ENCODE results near the gene CT45A8.
"Not testable (repeated sequence)": the region's sequence is repeated elsewhere in the genome, so short reads cannot be mapped to it uniquely, and the experiment has no call there.

The CT45A8 gene

GRCh38 chrX:135854438-135854837 lies at the start of gene CT45A8:
Gene CT45A8 (minus strand): TSS chrX:135854538. CDS start chrX:135850783, 3,755 bp downstream.
- ATAC-seq (replicated peaks; ENCODE audit: extremely low read depth, poor library complexity, severe bottlenecking); H3K4me3 Mint-ChIP-seq; H3K4me1 Mint-ChIP-seq; H3K27ac Mint-ChIP-seq (ENCODE audit: low read depth); DNase-seq (ENCODE audit: low spot score in 2 of 2); H3K9me3 Mint-ChIP-seq; H3K27me3 Mint-ChIP-seq; H3K36me3 Mint-ChIP-seq (ENCODE audit: insufficient read depth): not testable (repeated sequence)

- ATAC-seq (replicated peaks; ENCODE audit: extremely low read depth, poor library complexity, severe bottlenecking): peak; percentile 54
- H3K27me3 Mint-ChIP-seq: no peaks in the 10 kb centered on the region
- peak within 1 kb of the TSS; percentile 70 for H3K4me3 Mint-ChIP-seq
- DNase-seq (ENCODE audit: low spot score in 2 of 2): no peak
- H3K4me1 Mint-ChIP-seq: no peaks in the 10 kb centered on the region
- no peaks in the 10 kb centered on the region for H3K9me3 Mint-ChIP-seq
- no peak within 1 kb of the TSS for H3K27ac Mint-ChIP-seq (ENCODE audit: low read depth)
- peaks cover 6% of the 10 kb centered on the region for H3K36me3 Mint-ChIP-seq (ENCODE audit: insufficient read depth)
Measured at GRCh38 chrX:135893294-135893817, 39.0 kb upstream of the CT45A8 start, which contains the start of the genes CT45A10 and SAGE1. Gene CT45A10 (minus strand): TSS chrX:135893444. CDS start chrX:135885344, 8,100 bp downstream. Gene SAGE1 (plus strand): TSS chrX:135893716. CDS start chrX:135896243, 2,527 bp downstream.

DNA sequence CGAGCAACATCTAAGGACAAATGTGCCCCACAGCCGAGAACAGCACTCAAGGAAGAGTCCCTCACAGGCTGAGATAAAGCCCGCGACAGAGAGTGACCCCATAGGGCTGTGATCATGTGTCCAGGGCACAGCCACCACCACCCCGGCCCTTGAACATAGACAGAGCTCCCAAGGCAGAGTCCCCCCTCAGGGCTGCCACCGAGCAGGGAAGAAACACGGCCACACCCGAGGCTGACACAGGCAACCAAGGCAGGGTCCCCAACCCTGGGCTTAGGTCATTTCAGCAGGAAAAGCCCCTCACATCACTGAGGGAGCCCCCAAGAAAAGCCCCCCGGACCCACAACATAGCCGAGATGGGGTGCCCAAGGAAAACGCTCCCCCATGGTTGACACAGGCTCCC lies 38.4 kb upstream of the CT45A8 start:
- H3K27me3 Mint-ChIP-seq: no peaks in the 10 kb centered on the region
- peaks cover 6% of the 10 kb centered on the region for H3K36me3 Mint-ChIP-seq (ENCODE audit: insufficient read depth)
- H3K4me1 Mint-ChIP-seq: no peaks in the 10 kb centered on the region
- no peak overlapping the region for H3K27ac Mint-ChIP-seq (ENCODE audit: low read depth)
- peak overlapping the region; percentile 70 for H3K4me3 Mint-ChIP-seq
- no peaks in the 10 kb centered on the region for H3K9me3 Mint-ChIP-seq
- no peak for DNase-seq (ENCODE audit: low spot score in 2 of 2)
- ATAC-seq (replicated peaks; ENCODE audit: extremely low read depth, poor library complexity, severe bottlenecking): no peak

DNA sequence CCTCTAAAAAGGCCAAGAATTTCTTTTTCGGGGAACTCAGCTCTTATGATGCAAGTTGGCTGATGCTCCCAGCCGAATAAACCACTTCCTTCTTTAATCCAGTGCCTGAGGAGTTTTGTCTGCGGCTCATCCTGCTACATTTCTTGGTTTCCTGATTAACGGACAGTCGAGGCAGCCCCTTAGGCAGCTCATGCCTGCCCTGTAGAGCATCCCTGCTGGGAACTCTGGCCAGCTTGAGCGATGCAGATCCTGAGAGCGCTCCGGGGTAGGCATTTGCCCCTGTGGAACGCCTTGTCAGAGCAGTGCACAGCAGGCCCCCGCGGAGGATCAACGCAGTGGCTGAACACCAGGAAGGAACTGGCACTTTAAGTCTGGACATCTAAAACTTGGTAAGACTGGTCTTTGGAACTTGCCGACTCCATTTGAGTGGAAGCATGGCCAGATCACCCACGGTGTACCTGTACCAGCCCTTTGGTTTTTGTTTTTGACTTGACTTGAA lies 35.8 kb upstream of the CT45A8 start:
- H3K36me3 Mint-ChIP-seq (ENCODE audit: insufficient read depth): peaks cover 6% of the 10 kb centered on the region
- DNase-seq (ENCODE audit: low spot score in 2 of 2): no peak
- no peaks in the 10 kb centered on the region for H3K27me3 Mint-ChIP-seq
- H3K27ac Mint-ChIP-seq (ENCODE audit: low read depth): no peak overlapping the region
- ATAC-seq (replicated peaks; ENCODE audit: extremely low read depth, poor library complexity, severe bottlenecking): no peak
- H3K4me1 Mint-ChIP-seq: no peaks in the 10 kb centered on the region
- no peaks in the 10 kb centered on the region for H3K9me3 Mint-ChIP-seq
- H3K4me3 Mint-ChIP-seq: no peak overlapping the region

- not testable (repeated sequence) for H3K9me3 Mint-ChIP-seq; H3K27me3 Mint-ChIP-seq; DNase-seq (ENCODE audit: low spot score in 2 of 2)
Measured at GRCh38 chrX:135888976-135889375, 34.6 kb upstream of the CT45A8 start.

DNA sequence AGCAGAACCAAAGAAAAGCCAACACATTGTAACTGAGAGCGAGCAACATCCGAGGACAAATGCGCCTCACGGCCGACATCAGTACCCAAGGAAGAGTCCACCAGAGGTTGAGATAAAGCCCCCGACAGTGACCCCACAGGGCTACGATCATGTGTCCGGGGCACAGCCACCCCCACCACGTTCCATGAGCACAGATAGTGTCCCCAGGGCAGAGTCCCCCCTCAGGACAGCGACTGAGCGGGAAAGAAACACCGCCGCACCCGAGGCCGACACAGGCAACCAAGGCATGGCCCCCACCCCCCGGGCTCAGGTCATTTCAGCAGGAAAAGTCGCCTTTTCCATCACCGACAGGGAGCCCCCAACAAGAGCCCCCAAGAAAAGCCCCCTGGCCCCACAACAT lies 33.9 kb upstream of the CT45A8 start:
- H3K9me3 Mint-ChIP-seq; H3K27ac Mint-ChIP-seq (ENCODE audit: low read depth); H3K27me3 Mint-ChIP-seq; H3K4me3 Mint-ChIP-seq; H3K4me1 Mint-ChIP-seq; H3K36me3 Mint-ChIP-seq (ENCODE audit: insufficient read depth); ATAC-seq (replicated peaks; ENCODE audit: extremely low read depth, poor library complexity, severe bottlenecking); DNase-seq (ENCODE audit: low spot score in 2 of 2): not testable (repeated sequence)

More at GRCh38 chrX:135888976-135889375, 34.6 kb upstream of the CT45A8 start:
- not testable (repeated sequence) for H3K27ac Mint-ChIP-seq (ENCODE audit: low read depth); H3K4me3 Mint-ChIP-seq; H3K4me1 Mint-ChIP-seq; ATAC-seq (replicated peaks; ENCODE audit: extremely low read depth, poor library complexity, severe bottlenecking); H3K36me3 Mint-ChIP-seq (ENCODE audit: insufficient read depth)

DNA sequence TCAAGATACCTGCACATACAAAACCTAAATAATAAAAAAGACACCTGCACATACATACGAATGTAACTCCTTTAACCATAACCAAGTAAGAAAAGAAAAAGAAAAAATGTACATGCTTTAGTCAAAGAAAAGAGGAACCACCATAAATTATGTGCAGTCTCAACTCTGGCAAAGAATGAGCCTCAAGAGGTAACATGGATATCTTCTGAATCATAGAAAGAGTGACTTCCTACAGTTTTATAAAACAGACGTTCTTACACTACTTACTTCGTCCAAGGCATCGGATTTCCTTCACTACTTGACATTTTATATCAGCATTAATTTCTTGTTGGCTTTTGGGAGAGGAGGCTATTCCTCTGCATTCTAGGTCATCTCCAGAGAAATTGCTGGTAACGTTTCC lies 28.4 kb upstream of the CT45A8 start:
- H3K36me3 Mint-ChIP-seq (ENCODE audit: insufficient read depth); ATAC-seq (replicated peaks; ENCODE audit: extremely low read depth, poor library complexity, severe bottlenecking); DNase-seq (ENCODE audit: low spot score in 2 of 2); H3K4me3 Mint-ChIP-seq; H3K9me3 Mint-ChIP-seq; H3K4me1 Mint-ChIP-seq; H3K27me3 Mint-ChIP-seq; H3K27ac Mint-ChIP-seq (ENCODE audit: low read depth): not testable (repeated sequence)

DNA sequence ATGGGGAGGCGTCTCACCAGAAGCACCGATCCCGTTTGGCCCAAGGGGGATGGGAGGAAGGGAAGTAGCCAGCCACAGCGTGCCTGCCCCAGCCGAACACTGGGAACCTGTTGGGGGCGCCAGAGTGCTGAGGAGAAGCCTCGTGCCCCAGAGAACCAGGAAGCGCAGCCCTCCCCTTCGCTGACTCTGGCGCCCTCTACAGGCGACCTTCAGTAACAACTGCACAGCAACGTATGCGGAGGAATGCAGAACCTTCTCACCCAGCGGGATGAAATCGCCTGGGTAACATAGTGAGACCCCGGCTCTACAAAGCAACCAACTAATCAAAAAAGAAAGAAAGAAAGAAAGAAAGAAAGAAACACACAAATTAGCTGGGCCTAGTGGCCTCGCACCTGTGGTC lies 17.4 kb upstream of the CT45A8 start, which contains the start of gene CT45A9:
Gene CT45A9, minus strand, starts transcription at position 101 of the 400 bp plus-strand sequence. CDS start 3,751 bp downstream, outside the sequence.
- not testable (repeated sequence) for H3K27me3 Mint-ChIP-seq; H3K27ac Mint-ChIP-seq (ENCODE audit: low read depth); H3K4me3 Mint-ChIP-seq; H3K36me3 Mint-ChIP-seq (ENCODE audit: insufficient read depth); DNase-seq (ENCODE audit: low spot score in 2 of 2); H3K4me1 Mint-ChIP-seq; ATAC-seq (replicated peaks; ENCODE audit: extremely low read depth, poor library complexity, severe bottlenecking); H3K9me3 Mint-ChIP-seq

DNA sequence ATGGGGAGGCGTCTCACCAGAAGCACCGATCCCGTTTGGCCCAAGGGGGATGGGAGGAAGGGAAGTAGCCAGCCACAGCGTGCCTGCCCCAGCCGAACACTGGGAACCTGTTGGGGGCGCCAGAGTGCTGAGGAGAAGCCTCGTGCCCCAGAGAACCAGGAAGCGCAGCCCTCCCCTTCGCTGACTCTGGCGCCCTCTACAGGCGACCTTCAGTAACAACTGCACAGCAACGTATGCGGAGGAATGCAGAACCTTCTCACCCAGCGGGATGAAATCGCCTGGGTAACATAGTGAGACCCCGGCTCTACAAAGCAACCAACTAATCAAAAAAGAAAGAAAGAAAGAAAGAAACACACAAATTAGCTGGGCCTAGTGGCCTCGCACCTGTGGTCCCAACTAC lies 17.2 kb downstream of the CT45A8 start, which contains the start of gene CT45A7:
Gene CT45A7, minus strand, starts transcription at position 101 of the 400 bp plus-strand sequence. CDS start 3,747 bp downstream, outside the sequence.
- not testable (repeated sequence) for DNase-seq (ENCODE audit: low spot score in 2 of 2); H3K27me3 Mint-ChIP-seq; H3K9me3 Mint-ChIP-seq; ATAC-seq (replicated peaks; ENCODE audit: extremely low read depth, poor library complexity, severe bottlenecking); H3K4me1 Mint-ChIP-seq; H3K4me3 Mint-ChIP-seq; H3K27ac Mint-ChIP-seq (ENCODE audit: low read depth); H3K36me3 Mint-ChIP-seq (ENCODE audit: insufficient read depth)

DNA sequence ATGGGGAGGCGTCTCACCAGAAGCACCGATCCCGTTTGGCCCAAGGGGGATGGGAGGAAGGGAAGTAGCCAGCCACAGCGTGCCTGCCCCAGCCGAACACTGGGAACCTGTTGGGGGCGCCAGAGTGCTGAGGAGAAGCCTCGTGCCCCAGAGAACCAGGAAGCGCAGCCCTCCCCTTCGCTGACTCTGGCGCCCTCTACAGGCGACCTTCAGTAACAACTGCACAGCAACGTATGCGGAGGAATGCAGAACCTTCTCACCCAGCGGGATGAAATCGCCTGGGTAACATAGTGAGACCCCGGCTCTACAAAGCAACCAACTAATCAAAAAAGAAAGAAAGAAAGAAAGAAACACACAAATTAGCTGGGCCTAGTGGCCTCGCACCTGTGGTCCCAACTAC lies 34.4 kb downstream of the CT45A8 start, which contains the start of gene CT45A2:
Gene CT45A2, minus strand, starts transcription at position 101 of the 400 bp plus-strand sequence. CDS start 3,747 bp downstream, outside the sequence.
- not testable (repeated sequence) for H3K27ac Mint-ChIP-seq (ENCODE audit: low read depth); H3K36me3 Mint-ChIP-seq (ENCODE audit: insufficient read depth); DNase-seq (ENCODE audit: low spot score in 2 of 2); H3K4me1 Mint-ChIP-seq; H3K4me3 Mint-ChIP-seq; H3K27me3 Mint-ChIP-seq; H3K9me3 Mint-ChIP-seq; ATAC-seq (replicated peaks; ENCODE audit: extremely low read depth, poor library complexity, severe bottlenecking)

DNA sequence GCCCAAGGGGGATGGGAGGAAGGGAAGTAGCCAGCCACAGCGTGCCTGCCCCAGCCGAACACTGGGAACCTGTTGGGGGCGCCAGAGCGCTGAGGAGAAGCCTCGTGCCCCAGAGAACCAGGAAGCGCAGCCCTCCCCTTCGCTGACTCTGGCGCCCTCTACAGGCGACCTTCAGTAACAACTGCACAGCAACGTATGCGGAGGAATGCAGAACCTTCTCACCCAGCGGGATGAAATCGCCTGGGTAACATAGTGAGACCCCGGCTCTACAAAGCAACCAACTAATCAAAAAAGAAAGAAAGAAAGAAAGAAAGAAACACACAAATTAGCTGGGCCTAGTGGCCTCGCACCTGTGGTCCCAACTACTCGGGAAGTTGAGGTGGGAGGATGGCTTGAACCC lies 51.7 kb downstream of the CT45A8 start, which contains the start of gene CT45A6:
Gene CT45A6, minus strand, starts transcription at position 101 of the 400 bp plus-strand sequence. CDS start 3,794 bp downstream, outside the sequence.
- H3K27ac Mint-ChIP-seq (ENCODE audit: low read depth); H3K4me3 Mint-ChIP-seq; DNase-seq (ENCODE audit: low spot score in 2 of 2); H3K9me3 Mint-ChIP-seq; H3K36me3 Mint-ChIP-seq (ENCODE audit: insufficient read depth); H3K4me1 Mint-ChIP-seq; ATAC-seq (replicated peaks; ENCODE audit: extremely low read depth, poor library complexity, severe bottlenecking); H3K27me3 Mint-ChIP-seq: not testable (repeated sequence)

Data from central memory CD8-positive, alpha-beta T cell (primary cell).